Activated CD4-positive, alpha-beta T cell treated with anti-CD3 and anti-CD28 coated beads for 1 hour (primary cell): Measurements from ENCODE around the gene PRPF19.

ENCODE experiments used
- DNase-seq: peaks from one replicate; pipeline ENCODE4 v3.0.0-alpha.2; 2020

The PRPF19 gene

DNA sequence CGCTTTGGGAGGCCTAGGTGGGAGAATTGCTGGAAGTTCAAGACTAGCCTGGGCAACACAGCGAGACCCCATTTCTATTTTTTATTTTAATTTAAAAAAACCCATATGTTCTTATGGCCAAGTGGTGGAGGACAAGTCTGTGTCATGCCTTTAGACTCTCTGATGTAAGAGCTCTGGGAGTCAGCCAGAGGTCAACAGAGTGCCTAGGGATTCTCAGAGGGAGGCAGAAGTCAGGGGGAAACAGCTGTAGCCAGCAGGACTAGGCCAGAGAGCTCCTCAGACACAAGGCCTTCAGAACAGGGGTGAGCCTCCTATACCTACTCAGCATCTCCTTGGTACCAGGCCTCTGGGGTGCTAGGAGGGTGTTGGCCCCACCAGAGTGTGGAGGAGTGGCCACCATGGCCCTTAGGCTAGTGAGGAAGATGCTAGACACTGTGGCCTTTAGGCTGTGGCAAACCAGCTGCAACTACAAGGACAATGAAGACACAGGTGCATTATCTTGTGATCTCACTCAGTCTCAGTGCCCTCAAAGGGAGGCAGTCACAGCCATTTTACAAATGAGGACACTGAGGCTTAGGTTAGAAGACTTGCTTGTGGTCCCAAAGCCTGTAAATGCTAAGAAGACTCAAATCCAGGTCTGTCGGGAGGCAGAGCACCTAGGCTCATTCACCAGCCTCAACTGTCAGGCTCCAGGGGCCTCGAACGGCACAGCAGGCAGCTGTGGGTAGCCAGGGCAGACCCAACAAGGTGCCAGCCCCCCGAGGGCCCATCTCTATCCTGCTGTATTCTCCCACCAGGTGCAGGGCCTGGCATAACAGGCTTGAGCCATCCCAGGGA is 34.0 kb downstream of the PRPF19 start:
- DNase-seq = no peak

DNA sequence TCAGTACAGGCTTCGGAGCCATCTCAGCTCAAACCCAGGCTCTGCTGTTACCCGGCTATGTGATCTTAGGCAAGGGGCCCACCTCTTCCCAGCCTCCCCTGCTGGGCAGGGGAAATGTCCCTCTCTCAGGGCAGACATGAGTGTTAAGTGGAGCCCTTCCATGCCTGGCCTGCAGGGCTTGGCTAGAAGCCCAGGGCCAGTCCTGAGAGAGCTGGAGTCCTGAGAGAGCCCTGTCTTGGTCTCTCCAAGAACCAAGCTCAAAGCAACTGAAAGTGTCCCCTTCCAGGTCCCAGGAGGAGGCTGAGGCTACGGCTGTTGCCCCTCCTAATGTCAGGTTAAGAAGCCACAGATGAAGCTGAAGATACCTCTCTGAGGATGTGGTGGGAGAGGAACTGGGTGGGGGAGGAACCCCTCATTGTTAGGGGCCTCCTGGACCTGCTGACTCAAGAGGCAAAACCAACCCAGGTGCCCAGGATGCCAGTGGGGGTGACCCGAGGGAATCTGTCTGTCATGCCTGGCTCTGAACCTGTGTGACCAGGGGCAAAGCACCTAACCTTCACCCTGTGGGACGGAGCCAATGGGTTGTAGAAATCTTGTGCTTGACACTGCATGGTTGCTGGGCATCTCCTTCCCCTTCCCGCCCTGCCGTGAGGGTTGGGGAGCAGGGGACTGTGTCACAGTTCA is 34.9 kb downstream of the PRPF19 start:
- DNase-seq = no peak

DNA sequence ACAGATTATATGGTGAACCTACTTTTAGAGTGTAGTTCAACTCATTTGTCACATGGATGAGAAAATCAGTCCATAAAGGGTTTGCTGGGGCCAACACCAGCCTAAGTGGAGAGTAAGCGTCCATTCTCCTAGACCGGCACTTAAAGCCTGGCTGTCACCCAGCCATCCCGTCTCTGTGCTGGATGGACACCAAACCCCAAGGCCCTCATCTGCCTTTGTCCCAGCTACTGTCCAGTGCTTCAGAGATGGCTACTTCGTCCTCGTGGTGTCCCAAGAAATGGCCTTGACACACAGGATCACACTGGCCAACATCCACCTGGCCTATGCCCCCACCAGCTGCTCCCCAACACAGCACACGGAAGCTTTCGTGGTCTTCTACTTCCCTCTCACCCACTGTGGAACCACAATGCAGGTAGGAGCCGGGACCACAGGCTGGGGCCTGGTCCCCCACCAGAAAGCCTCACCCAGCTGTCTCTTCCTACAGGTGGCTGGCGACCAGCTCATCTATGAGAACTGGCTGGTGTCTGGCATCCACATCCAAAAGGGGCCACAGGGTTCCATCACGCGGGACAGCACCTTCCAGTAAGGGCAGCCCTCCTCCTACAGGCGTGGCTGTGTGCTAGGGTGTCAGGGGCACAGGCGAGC is 35.5 kb downstream of the PRPF19 start:
- no peak for DNase-seq

DNA sequence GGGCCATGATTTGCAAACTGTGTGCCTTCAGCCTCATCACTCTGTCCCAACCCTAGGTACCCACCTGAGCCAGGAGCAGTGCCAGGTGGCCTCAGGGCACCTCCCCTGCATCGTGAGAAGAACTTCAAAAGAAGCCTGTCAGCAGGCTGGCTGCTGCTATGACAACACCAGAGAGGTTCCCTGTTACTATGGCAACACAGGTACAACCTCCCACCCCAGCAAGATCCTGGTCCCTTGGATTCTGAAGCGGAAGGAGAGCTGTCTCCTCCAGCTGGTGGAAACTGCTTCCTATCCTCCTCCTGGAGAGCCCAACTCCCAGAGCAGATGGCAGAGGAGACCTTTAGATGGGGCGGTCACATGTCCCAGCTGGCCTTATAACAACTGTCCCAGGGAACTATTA is 36.1 kb downstream of the PRPF19 start:
- no peak for DNase-seq

DNA sequence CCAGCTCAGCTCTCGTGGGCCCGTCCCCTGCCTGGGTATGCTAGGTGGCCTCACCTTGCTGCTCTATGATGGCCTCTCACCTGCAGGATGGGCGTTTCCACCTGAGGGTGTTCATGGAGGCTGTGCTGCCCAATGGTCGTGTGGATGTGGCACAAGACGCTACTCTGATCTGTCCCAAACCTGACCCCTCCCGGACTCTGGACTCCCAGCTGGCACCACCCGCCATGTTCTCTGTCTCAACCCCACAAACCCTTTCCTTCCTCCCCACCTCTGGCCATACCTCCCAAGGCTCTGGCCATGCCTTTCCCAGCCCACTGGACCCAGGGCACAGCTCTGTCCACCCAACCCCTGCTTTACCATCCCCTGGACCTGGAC is 36.9 kb downstream of the PRPF19 start:
- no peak for DNase-seq

DNA sequence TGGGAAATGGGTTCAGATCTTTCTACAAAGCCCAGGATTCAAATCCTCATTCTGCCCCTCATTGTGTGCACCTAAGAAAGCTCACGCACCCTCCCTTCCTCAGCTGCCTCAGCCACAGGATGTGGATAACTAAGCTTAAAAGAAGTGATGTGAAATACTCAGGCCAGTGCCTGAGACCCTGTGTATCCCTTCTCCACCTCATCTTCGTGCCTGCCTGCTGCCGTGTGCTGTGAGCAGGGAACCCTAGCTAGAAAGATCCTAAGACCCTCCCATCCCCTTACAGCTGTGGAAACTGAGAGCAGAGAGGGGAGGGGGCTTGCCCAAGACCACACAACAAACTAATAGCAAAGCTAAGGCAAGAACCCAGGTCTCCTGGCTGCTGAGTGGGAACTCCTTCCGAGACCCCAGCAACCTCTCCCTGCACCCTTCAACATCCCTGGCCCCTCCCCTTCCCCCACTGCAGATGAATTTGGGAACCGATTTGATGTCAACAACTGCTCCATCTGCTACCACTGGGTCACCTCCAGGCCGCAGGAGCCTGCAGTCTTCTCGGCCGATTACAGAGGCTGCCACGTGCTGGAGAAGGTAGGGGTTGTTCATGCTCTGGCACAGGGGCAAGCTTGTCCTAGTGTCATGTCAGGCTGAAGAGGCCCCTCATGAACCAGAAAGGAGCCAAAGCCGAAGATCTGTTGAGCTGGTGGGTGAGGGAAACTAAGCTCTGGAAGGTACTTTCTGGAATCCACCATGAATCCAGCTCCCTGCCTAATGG is 37.5 kb downstream of the PRPF19 start:
- DNase-seq = no peak

DNA sequence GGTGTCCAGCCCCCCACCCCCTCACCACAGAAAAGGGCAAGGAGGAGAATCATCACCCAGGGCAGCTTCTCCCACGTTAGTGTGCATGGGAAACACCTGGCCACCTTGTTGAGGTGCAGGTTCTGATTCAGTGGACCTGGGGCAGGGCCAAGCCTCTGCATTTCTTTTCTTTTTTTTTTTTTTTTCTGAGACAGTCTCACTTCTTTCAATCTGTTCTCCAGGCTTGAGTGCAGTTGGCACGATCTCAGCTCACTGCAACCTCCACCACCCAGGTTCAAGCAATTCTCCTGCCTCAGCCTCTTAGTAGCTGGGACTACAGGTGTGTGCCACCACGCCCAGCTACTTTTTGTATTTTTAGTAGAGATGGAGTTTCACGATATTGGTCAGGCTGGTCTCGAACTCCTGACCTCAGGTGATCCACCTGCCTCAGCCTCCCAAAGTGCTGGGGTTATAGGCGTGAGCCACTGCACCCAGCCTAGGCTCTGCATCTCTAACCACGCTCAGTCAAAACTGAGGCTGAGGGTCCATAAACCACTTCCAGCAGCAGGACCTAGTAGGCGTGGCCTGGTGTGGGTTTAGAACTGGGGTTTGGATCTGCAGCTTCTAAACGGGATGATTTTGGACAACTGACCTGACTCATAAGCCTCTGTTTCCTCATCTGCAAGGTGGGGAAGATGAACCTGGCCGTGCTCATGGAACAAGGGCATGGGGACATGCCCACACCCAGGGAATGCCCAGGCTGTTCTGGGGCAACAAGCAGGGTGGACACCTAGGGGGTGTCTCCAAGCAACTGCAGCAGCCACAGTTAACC is 38.3 kb downstream of the PRPF19 start:
- no peak for DNase-seq

DNA sequence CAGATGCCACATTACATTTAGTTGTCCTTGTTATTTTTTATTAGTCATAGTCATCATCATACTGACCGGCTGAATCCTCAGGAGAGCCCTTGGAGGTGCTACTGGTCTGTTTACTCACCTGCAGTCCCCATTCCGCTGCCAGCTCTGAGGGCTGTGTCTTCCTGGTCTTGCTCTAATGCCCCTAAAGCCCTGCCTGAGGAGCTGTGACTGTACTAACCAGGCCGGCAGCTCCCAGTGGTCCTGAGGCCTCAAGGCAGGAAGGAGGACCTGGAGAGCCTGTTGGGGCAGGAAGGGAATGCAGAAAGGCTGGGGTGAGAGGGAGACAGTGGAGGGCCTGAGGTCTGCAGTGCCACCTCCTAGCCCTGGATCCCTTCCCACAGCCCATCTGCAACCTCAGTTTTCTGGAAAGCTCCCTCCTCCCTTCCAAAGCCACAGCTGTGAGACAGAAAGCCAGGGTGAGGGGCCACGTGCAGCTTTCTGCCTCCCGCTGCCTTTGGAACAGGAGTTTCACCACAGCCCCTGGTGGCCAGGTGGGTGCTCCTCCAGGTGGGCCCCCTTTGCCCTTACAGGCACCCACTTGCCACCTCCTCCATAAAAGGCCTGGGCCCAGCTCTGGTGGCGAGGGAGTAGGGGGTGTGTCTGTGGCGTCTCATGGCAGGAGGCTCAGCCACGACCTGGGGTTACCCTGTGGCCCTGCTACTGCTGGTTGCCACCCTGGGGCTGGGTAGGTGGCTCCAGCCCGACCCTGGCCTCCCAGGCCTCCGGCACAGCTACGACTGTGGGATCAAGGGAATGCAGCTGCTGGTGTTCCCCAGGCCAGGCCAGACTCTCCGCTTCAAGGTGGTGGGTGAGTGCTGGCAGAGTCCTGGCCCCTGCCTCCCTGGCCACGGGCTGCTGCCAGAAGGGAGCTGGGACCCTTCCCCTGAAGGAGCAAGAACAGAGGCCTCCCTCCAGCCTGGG is 39.2 kb downstream of the PRPF19 start, which contains the start of gene ZP1:
ZP1 (plus strand) TSS at position 632 of the 960 bp plus-strand sequence; CDS start at position 652, 20 bp downstream.
- no peak for DNase-seq

DNA sequence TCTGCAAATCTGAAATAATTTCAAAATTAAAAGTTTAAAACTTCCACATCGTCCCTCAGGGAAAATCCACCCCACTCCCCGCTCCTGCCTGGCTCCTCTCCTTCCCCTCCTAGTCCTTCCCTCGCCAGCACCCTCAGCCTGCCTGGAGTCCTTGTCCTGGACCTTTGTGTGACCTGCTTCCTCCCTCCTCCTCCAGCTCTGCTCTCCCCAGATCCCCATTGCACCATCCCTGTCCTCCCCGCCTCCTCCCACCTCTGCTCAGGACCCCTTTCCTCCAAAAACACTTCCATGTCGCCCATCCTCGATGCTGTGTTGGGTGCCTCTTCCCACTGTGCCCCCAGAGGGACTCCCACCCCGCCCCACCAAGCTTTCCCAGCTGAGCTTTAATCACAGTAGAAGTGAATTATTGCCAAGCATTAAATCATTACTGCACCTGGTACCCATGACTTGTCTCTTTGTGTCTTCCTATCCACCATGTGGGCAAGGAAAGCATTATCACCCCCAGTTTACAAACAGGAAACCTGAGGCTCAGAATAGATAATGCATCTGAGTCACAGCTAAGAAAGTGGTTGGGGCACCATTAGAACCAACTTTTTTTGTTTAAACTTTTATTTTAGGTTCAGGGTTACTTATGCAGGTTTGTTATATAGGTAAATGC is 41.4 kb downstream of the PRPF19 start:
- DNase-seq = no peak

DNA sequence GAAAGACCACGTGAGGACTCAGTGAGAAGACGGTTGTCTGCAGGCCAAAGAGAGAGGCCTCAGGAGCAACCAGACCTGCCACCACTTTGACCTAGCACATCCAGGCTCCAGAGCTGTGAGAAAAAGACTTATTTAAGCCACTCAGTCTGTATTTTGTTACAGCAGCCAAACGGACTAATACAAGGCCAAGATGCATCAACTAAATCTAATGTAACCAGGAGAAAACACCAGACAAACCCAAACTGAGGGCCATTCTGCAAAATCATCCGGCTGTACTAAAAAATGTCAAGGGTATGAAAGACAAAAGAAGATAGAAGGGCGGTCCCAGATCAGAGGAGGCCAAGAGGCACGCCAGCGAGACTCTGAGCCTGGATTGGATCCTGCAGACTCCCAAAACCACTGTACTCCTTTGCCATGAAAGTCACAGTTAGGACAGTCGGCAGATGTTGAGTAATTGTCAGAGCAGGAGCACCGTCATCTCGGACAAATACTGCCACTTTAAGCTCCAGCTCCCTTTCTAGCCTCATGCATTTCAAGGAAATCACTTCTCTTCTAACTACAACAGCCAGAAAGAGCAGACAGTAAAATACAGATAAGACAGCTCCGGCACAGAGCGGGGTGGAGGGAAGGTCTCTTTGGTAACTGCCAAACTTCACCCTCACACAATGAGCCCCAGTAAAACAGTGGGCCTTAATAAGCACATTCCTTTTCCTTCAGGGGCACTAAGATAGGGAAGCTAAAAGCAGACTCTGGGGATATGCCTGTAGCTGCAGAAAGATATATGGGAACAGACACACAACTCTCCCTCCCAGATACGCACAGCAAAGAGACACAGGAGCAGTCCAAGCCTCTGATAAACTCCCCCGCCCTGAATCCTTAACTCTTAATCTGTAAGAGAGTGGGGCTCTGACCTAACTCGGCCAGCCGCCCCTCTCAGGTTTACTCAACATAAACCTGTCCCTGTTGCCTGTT is 42.5 kb downstream of the PRPF19 start:
- DNase-seq = no peak

DNA sequence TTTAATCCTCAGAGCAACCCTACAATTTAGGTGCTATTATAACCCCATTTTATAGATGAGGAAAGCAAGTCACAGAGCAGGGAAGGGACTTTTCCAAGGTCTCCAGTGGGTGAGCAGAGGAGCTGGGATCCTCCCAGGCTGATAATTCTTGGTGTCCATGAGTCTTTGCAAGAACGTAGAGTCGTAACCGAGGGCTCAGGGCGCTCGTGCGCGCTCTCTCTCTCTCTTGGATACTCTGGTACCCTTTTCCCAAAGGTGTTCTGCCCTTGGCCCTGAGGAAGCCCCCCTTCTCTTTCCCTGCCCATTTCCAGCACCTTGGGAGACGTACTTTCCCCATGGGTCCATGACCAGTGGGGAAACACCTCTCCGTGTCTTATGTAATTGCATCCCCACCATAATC is 44.2 kb downstream of the PRPF19 start:
- DNase-seq = no peak

DNA sequence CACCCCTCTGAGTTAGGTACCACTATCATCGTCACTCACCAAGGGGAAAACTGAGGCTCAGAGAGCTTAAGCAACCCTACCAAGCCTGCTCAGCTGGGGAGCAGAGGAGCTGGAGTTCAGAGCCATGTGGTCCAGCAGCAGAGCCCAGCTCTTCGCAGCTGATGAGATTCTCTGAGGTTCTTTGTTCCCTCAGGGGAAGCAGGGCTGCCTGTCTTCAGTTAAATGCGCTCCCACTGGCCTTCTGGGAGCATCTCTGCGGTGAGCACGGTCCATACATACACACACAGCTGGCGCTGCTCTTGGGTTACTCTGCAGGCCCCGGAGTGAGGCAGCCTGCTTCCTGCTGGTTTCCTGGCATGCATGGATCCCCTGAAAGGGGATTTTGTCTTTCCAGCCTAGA is 45.4 kb downstream of the PRPF19 start:
- no peak for DNase-seq

DNA sequence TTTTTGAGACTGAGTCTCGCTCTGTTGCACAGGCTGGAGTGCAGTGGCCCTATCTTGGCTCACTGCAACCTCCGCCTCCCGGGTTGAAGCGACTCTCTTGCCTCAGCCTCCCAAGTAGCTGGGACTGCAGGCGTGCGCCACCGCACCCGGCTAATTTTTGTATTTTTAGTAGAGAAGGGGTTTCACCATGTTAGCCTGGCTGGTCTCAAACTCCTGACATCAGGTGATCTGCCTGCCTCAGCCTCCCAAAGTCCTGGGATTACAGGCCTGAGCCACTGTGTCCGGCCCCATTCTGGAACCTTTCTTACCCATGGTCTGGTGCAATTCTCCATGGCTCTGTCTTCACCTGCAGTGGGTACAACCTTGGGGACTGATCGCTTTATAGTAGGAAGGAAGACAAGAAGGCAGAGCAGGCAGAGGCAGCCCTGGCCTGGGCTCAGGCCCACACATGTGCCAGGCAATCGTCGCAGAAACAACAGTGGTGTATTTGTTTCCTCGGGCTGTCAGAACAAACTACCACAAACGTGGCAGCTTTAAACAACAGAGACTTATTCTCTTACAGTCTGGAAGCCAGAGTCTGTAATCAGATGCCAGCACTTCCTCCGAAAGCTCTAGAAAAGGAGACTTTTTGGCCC is 46.7 kb downstream of the PRPF19 start:
- no peak for DNase-seq

DNA sequence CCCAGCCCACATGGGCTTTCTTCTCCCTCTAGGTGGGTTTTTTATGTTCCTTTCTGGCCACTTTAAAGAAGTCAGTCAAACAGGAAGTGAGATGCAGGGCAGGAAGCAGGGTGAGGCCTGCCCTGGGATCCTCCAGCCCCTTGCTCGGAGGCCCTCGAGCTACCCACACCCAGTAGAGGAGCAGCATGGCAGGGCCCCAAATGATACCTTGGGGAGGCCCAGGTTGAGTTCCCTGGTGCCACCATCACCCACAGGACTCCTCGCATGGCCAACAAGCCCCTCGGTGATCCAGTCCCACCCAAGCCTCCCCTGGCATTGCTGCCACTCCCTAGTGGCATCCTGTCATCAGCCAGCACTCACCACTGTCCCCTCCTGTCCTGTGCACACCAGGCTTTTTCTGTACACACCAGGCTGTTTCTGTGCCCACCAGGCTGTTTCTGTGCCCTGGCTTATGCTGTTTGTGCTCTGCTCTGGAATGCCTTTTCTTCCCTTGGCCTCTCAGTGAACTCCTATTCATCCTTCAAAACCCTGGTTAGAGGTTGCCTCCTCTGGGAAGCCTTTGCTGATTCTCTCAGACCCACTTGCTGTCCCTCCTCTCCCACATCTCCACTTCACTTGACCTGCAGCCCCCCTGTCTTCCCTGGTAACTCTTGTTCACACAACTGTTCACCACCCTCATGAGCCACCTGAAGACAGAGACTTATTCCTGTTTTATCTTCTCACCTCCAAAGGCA is 47.5 kb downstream of the PRPF19 start:
- DNase-seq = no peak

DNA sequence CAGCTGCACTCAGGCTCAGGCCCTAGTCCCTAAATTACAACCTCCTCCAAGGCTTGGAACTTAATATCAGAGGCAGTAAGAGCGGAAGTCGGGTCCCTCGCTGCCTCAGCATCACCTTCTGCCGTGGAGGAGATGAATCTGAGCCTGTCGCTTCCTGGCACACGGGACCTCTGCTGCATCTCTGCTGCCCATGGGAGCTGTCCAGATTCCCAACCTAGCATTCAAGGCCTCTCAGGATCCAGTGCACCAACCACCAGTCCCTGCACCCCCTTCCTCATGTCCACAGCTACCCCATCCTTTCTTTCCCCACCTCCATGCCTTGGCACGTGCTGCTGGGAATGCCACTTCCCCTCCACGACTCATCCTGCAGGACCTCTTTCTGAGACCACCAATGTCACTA is 48.1 kb downstream of the PRPF19 start:
- DNase-seq = no peak

DNA sequence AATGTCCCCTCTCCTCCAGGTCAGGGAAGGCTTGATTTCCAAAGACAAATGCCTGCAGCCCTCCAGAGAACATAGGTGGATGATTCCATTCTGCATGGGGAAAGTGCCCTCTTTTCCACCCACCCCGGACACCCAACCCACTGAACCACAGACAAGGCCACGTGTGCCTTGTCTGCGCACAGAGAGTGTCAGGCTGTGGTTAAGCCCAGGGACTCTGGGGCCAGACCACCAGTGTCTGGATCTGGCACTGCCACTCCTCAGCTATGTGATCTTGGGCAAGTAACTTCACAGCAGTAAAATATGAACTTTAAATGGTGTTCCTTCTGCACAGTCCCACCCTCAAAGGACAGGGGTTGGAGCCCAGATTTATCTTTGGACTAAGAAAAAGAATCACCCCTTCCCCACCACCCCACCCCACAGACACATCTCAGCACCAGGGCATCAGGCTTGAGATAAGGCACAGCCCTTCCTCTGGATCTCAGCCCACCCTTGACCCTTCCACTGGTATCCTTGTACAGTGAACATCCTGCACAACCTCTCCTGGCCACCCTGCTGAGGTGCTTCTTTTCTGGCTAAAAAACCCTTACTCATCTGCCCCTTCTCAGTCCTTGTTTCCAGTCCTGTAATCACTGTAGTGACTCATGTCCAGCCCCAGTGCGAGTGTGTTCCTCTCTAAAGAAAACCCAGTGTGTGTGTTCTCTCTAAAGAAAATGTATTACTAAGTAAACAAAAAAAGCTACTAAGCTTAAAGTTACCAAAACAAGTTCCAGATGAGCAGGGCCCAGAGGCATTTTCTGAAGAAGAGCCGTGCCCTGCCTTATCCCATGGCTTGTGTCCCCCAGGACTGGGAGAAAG is 48.8 kb downstream of the PRPF19 start:
- no peak for DNase-seq
